ENCODE measurements around the gene PDE4D. TPM values are rescaled to one million over a fixed set of nuclear protein-coding genes. Genes with fewer than 3 reads are reported as not detected.

Gene PDE4D
- total RNA-seq, 6 experiments from 2014 or later = 1.6 to 10.3 (median 5.6) TPM

GRCh38 chr5:59503220-59503619, 390.3 kb downstream of the PDE4D start:
- Histone ChIP-seq H3K4me1 (no peaks in the 10 kb centered on the region), H3K27ac (no peak overlapping the region), H3K9me3 (no peaks in the 10 kb centered on the region), H3K27me3 (no peaks in the 10 kb centered on the region), H3K36me3 (no peaks in the 10 kb centered on the region), H3K4me3 (no peak overlapping the region)
- TF ChIP-seq CTCF (IDR thresholded peaks at IDR 0.05) (no peak), POLR2A (IDR thresholded peaks at IDR 0.05) (no peak)
- DNase-seq (no peak), ATAC-seq (no peak)
- 50% methylated on average over 1 of the region's 1 CpG for WGBS (ENCODE audit: insufficient coverage, low coverage, low lambda C conversion rate, missing lambda C conversion rate)
- intact Hi-C loops (cut with DNase I) = loop anchor here in 1 of 2 donors (10.0 kb wide), 1 partner anchor 172 kb away; no protein-coding TSS in a partner anchor

GRCh38 chr5:59501316-59501715, 392.2 kb downstream of the PDE4D start:
- no peak overlapping the region for H3K27ac ChIP-seq
- H3K4me3 ChIP-seq = no peak overlapping the region
- TF ChIP-seq POLR2A (IDR thresholded peaks at IDR 0.05) (no peak), CTCF (IDR thresholded peaks at IDR 0.05) (no peak)
- no peaks in the 10 kb centered on the region for H3K4me1 ChIP-seq
- no peak for ATAC-seq
- no peak for DNase-seq
- no peaks in the 10 kb centered on the region for H3K9me3 ChIP-seq
- no peaks in the 10 kb centered on the region for H3K36me3 ChIP-seq
- intact Hi-C loops (cut with DNase I) = loop anchor here in 1 of 2 donors (10.0 kb wide), 1 partner anchor 173 kb away; no protein-coding TSS in a partner anchor
- WGBS (ENCODE audit: insufficient coverage, low coverage, low lambda C conversion rate, missing lambda C conversion rate) = 78% methylated on average over 1 of the region's 1 CpG
- no peaks in the 10 kb centered on the region for H3K27me3 ChIP-seq

DNA sequence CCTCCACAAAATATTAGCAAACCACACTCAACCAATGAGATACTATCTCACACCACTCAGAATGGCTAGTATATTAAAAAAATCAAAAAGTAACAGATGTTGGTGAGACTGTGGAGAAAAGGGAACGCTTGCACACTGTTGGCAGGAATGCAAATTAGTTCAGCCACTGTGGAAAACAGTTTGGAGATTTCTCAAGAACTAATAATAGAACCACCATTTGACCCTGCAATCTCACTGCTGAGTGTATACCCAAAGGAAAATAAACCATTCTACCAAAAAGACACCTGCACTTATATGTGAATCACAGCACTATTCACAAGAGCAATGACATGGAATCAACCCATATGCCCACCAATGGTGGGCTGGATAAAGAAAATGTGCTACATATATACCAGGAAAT, 393.5 kb downstream of the PDE4D start:
- H3K27ac ChIP-seq = no peak overlapping the region
- no peaks in the 10 kb centered on the region for H3K36me3 ChIP-seq
- 63% methylated on average over 1 of the region's 1 CpG for WGBS (ENCODE audit: insufficient coverage, low coverage, low lambda C conversion rate, missing lambda C conversion rate)
- intact Hi-C loops (cut with DNase I) = loop anchor here in 1 of 2 donors (10.0 kb wide), 1 partner anchor 175 kb away; no protein-coding TSS in a partner anchor
- no peak for DNase-seq
- TF ChIP-seq POLR2A (IDR thresholded peaks at IDR 0.05) (no peak), CTCF (IDR thresholded peaks at IDR 0.05) (no peak)
- no peak overlapping the region for H3K4me3 ChIP-seq
- no peaks in the 10 kb centered on the region for H3K27me3 ChIP-seq
- no peak for ATAC-seq
- no peaks in the 10 kb centered on the region for H3K9me3 ChIP-seq
- no peaks in the 10 kb centered on the region for H3K4me1 ChIP-seq

DNA sequence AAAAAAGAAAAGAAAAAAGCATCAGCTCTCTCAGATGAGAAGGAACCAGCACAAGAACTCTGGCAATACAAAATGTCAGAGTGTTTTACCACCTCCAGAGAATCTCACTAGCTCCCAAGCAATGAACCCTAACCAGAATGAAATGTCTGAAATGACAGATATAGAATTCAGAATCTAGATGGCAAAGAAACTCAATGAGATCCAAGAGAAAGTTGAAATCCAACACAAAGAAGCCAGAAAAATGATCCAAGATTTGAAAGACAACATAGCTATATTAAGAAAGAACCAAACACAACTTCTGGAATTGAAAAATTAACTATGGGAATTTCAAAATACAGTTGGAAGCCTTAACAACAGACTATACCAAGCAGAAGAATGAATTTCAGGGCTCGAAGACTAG, 396.3 kb downstream of the PDE4D start:
- 69% methylated on average over 1 of the region's 1 CpG for WGBS (ENCODE audit: insufficient coverage, low coverage, low lambda C conversion rate, missing lambda C conversion rate)
- H3K27ac ChIP-seq = no peak overlapping the region
- TF ChIP-seq POLR2A (IDR thresholded peaks at IDR 0.05) (no peak), CTCF (IDR thresholded peaks at IDR 0.05) (no peak)
- no peak for DNase-seq
- H3K4me1 ChIP-seq = no peaks in the 10 kb centered on the region
- H3K9me3 ChIP-seq = no peaks in the 10 kb centered on the region
- ATAC-seq = no peak
- intact Hi-C loops (cut with DNase I) = loop anchor here in 1 of 2 donors (10.0 kb wide), 1 partner anchor 112 kb away; no protein-coding TSS in a partner anchor
- H3K27me3 ChIP-seq = no peaks in the 10 kb centered on the region
- H3K36me3 ChIP-seq = no peaks in the 10 kb centered on the region
- H3K4me3 ChIP-seq = no peak overlapping the region

Measured in right lobe of liver (tissue), 6 donors.